ENCODE measurements around the gene PROZ. TPM values are rescaled to one million over a fixed set of nuclear protein-coding genes. Genes with fewer than 3 reads are reported as not detected.

Gene PROZ
- total and polyA plus RNA-seq, 2 donors (not counting 1 experiment from before 2014, with no cell fraction given): not detected

GRCh38 chr13:113220141-113220598 lies 61.7 kb downstream of the PROZ start:
- TF ChIP-seq CTCF (conservative IDR thresholded peaks at IDR 0.05 in 1 of 2, IDR thresholded peaks at IDR 0.05 in 1 of 2; ENCODE audit: low read depth in 1 of 2, low read length in 2 of 2) (no peak), EZH2 (IDR thresholded peaks at IDR 0.05; ENCODE audit: low read length, missing control alignments) (no peak)
- no peak overlapping the region for H3K4me2 ChIP-seq (ENCODE audit: extremely low read depth, insufficient read depth, low read length)
- H3K36me3 ChIP-seq (ENCODE audit: control insufficient read depth, insufficient read depth, low read length): peaks cover 20% of the 10 kb centered on the region
- no peak for DNase-seq (ENCODE audit: low read depth in 2 of 2)
- no peak overlapping the region for H3K9ac ChIP-seq (ENCODE audit: insufficient read depth, low read length)
- H3K9me3 ChIP-seq (ENCODE audit: control insufficient read depth, insufficient read depth, low read depth, low read length): no peaks in the 10 kb centered on the region
- no peak overlapping the region for H3K27ac ChIP-seq (ENCODE audit: insufficient read depth, low read length)
- no peaks in the 10 kb centered on the region for H3K27me3 ChIP-seq (ENCODE audit: control insufficient read depth, insufficient read depth, low read length)
- H3K4me3 ChIP-seq (replicated peaks in 1 of 4; ENCODE audit: control extremely low read depth in 1 of 4, insufficient read depth in 1 of 4, low read depth in 3 of 4, low read length in 4 of 4): no peak overlapping the region
- H3K79me2 ChIP-seq (ENCODE audit: control insufficient read depth, insufficient read depth, low read length): peaks cover 92% of the 10 kb centered on the region
- peaks cover 8% of the 10 kb centered on the region for H4K20me1 ChIP-seq (ENCODE audit: control insufficient read depth, extremely low read depth, insufficient read depth, low read length)
- no peak overlapping the region for H2AFZ ChIP-seq (ENCODE audit: low read length)
- peaks cover 20% of the 10 kb centered on the region for H3K4me1 ChIP-seq (ENCODE audit: control insufficient read depth, extremely low read depth, insufficient read depth, low read length)

GRCh38 chr13:113220877-113221276 lies 62.4 kb downstream of the PROZ start:
- H3K4me1 ChIP-seq (ENCODE audit: control insufficient read depth, extremely low read depth, insufficient read depth, low read length): peaks cover 13% of the 10 kb centered on the region
- H3K4me2 ChIP-seq (ENCODE audit: extremely low read depth, insufficient read depth, low read length): no peak overlapping the region
- peaks cover 24% of the 10 kb centered on the region for H3K36me3 ChIP-seq (ENCODE audit: control insufficient read depth, insufficient read depth, low read length)
- no peaks in the 10 kb centered on the region for H3K27me3 ChIP-seq (ENCODE audit: control insufficient read depth, insufficient read depth, low read length)
- DNase-seq (ENCODE audit: low read depth in 2 of 2): peak; percentile 6 to 17
- no peak overlapping the region for H3K27ac ChIP-seq (ENCODE audit: insufficient read depth, low read length)
- H4K20me1 ChIP-seq (ENCODE audit: control insufficient read depth, extremely low read depth, insufficient read depth, low read length): peaks cover 6% of the 10 kb centered on the region
- no peaks in the 10 kb centered on the region for H3K9me3 ChIP-seq (ENCODE audit: control insufficient read depth, insufficient read depth, low read depth, low read length)
- no peak overlapping the region for H3K4me3 ChIP-seq (replicated peaks in 1 of 4; ENCODE audit: control extremely low read depth in 1 of 4, insufficient read depth in 1 of 4, low read depth in 3 of 4, low read length in 4 of 4)
- peaks cover 89% of the 10 kb centered on the region for H3K79me2 ChIP-seq (ENCODE audit: control insufficient read depth, insufficient read depth, low read length)
- no peak overlapping the region for H2AFZ ChIP-seq (ENCODE audit: low read length)
- H3K9ac ChIP-seq (ENCODE audit: insufficient read depth, low read length): no peak overlapping the region
- no peak for TF ChIP-seq EZH2 (IDR thresholded peaks at IDR 0.05; ENCODE audit: low read length, missing control alignments)
- peak; percentile 13 to 40 for TF ChIP-seq CTCF (conservative IDR thresholded peaks at IDR 0.05 in 1 of 2, IDR thresholded peaks at IDR 0.05 in 1 of 2; ENCODE audit: low read depth in 1 of 2, low read length in 2 of 2)

Other genes starting within 250 kb of the PROZ start
- 1.0 and 3.3 TPM in 2 replicates for gene MCF2L, start 189.4 kb upstream of the PROZ start, total RNA-seq
- gene MCF2L, start 189.4 kb upstream of the PROZ start, polyA plus RNA-seq: 0.06 and 0.18 TPM in 2 replicates
- under 0.01 TPM in 1 of 2 replicates, not detected in the other for gene F7, start 52.9 kb upstream of the PROZ start, total RNA-seq
- not detected in 2 replicates for gene F7, start 52.9 kb upstream of the PROZ start, polyA plus RNA-seq
- 20.3 and 41.5 TPM in 2 replicates for gene F10, start 35.8 kb upstream of the PROZ start, total RNA-seq
- 6.7 and 39.9 TPM in 2 replicates for gene F10, start 35.8 kb upstream of the PROZ start, polyA plus RNA-seq
- gene PCID2, start 50.0 kb downstream of the PROZ start, total RNA-seq: 66.8 and 113 TPM in 2 replicates
- 85.6 and 93.5 TPM in 2 replicates for gene PCID2, start 50.0 kb downstream of the PROZ start, polyA plus RNA-seq
- gene CUL4A, start 51.0 kb downstream of the PROZ start, total RNA-seq: 98.4 and 126 TPM in 2 replicates
- 89.5 and 107 TPM in 2 replicates for gene CUL4A, start 51.0 kb downstream of the PROZ start, polyA plus RNA-seq
- 225 and 230 TPM in 2 replicates for gene LAMP1, start 138.6 kb downstream of the PROZ start, total RNA-seq
- gene LAMP1, start 138.6 kb downstream of the PROZ start, polyA plus RNA-seq: 204 and 219 TPM in 2 replicates
- 2.3 and 4.8 TPM in 2 replicates for gene GRTP1, start 205.5 kb downstream of the PROZ start, total RNA-seq
- 0.35 and 1.4 TPM in 2 replicates for gene GRTP1, start 205.5 kb downstream of the PROZ start, polyA plus RNA-seq